WTC11 (cell line): ENCODE results near the gene SLC8A1. TPM values are rescaled to one million over a fixed set of nuclear protein-coding genes. Genes with fewer than 3 reads are reported as not detected.

Experiments used
- ATAC-seq: fragments of 200-7000 bp; cut with Tn5 transposase; 2 replicates; pipeline ENCODE4 v1.10.0; 2021; ENCODE audit warnings: mild to moderate bottlenecking, moderate library complexity
- CTCF ChIA-PET: fragments of 300-600 bp; sonication (Branson Sonifier 250); formaldehyde crosslinking; loops from one replicate; lab custom pipeline; 2021; ENCODE audit warnings: antibody characterized with exemption; lab: Charles Lee
- POLR2A ChIA-PET: fragments of 350-600 bp; sonication (Branson Sonifier 250); formaldehyde crosslinking; loops from one replicate; lab custom pipeline; 2021; ENCODE audit warnings: antibody characterized with exemption; lab: Charles Lee
- DNase-seq: peaks from one replicate; pipeline ENCODE4 v3.0.0; 2021; ENCODE audit warnings: low spot score
- H3K27ac Mint-ChIP-seq: 2 replicates; pipeline ENCODE4 v1.8.0; 2021; ENCODE audit warnings: mixed read lengths
- H3K27me3 Mint-ChIP-seq: 2 replicates; pipeline ENCODE4 v1.8.0; 2021; ENCODE audit warnings: low read depth, mild to moderate bottlenecking, moderate library complexity, mixed read lengths
- H3K36me3 Mint-ChIP-seq: 2 replicates; pipeline ENCODE4 v1.8.0; 2021; ENCODE audit warnings: mixed read lengths
- H3K4me1 Mint-ChIP-seq: 2 replicates; pipeline ENCODE4 v1.8.0; 2022; ENCODE audit warnings: mixed read lengths
- H3K4me3 Mint-ChIP-seq: 2 replicates; pipeline ENCODE4 v1.8.0; 2021; ENCODE audit warnings: mild to moderate bottlenecking, moderate library complexity, mixed read lengths
- H3K9me3 Mint-ChIP-seq: 2 replicates; pipeline ENCODE4 v1.8.0; 2021; ENCODE audit warnings: mixed read lengths
- AFF4 ChIP-seq: sonication (generic); formaldehyde crosslinking; IDR thresholded peaks from 2 replicates; pipeline ENCODE4 v1.8.1; 2023; ENCODE audit warnings: mild to moderate bottlenecking, missing genetic modification reagents, borderline replicate concordance
- ATF3 ChIP-seq: sonication (generic); formaldehyde crosslinking; conservative IDR thresholded peaks from 2 replicates; pipeline ENCODE4 v1.8.1; 2022; ENCODE audit warnings: mild to moderate bottlenecking, missing genetic modification reagents
- ATF6 ChIP-seq: sonication (generic); formaldehyde crosslinking; IDR thresholded peaks from 2 replicates; pipeline ENCODE4 v1.8.1; 2023; ENCODE audit warnings: mild to moderate bottlenecking, missing genetic modification reagents
- CBFB ChIP-seq: sonication (generic); formaldehyde crosslinking; IDR thresholded peaks from 2 replicates; pipeline ENCODE4 v1.8.1; 2022; ENCODE audit warnings: mild to moderate bottlenecking, low read depth, missing genetic modification reagents
- E2F1 ChIP-seq: sonication (generic); formaldehyde crosslinking; IDR thresholded peaks from 2 replicates; pipeline ENCODE4 v1.8.0; 2022; ENCODE audit warnings: mild to moderate bottlenecking, missing genetic modification reagents
- E2F5 ChIP-seq: sonication (generic); formaldehyde crosslinking; IDR thresholded peaks from 2 replicates; pipeline ENCODE4 v1.8.1; 2022; ENCODE audit warnings: mild to moderate bottlenecking, moderate library complexity, missing genetic modification reagents
- ELF4 ChIP-seq: sonication (generic); formaldehyde crosslinking; IDR thresholded peaks from 2 replicates; pipeline ENCODE4 v1.8.1; 2022; ENCODE audit warnings: low read depth, mild to moderate bottlenecking, moderate library complexity, missing genetic modification reagents
- HMGA2 ChIP-seq: fragments of 250-450 bp; sonication (Bioruptor Pico); IDR thresholded peaks from 2 replicates; pipeline ENCODE4 v1.4.0; 2021; ENCODE audit warnings: mild to moderate bottlenecking, moderate library complexity
- JUN ChIP-seq: sonication (generic); formaldehyde crosslinking; IDR thresholded peaks from 2 replicates; pipeline ENCODE4 v1.8.0; 2023; ENCODE audit warnings: mild to moderate bottlenecking, missing genetic modification reagents
- KAT7 ChIP-seq: sonication (generic); formaldehyde crosslinking; IDR thresholded peaks from 2 replicates; pipeline ENCODE4 v1.8.1; 2023; ENCODE audit warnings: missing genetic modification reagents, mild to moderate bottlenecking, borderline replicate concordance
- MYBL2 ChIP-seq: sonication (generic); formaldehyde crosslinking; IDR thresholded peaks from 2 replicates; pipeline ENCODE4 v1.8.1; 2023; ENCODE audit warnings: mild to moderate bottlenecking, moderate library complexity, missing genetic modification reagents
- NFATC4 ChIP-seq: fragments of 250-450 bp; sonication (Bioruptor Pico); IDR thresholded peaks from 2 replicates; pipeline ENCODE4 v1.9.0; 2021; ENCODE audit warnings: mild to moderate bottlenecking
- PRDM15 ChIP-seq: sonication (generic); formaldehyde crosslinking; IDR thresholded peaks from 2 replicates; pipeline ENCODE4 v1.8.0; 2022; ENCODE audit warnings: missing genetic modification reagents
- PREB ChIP-seq: sonication (generic); formaldehyde crosslinking; IDR thresholded peaks from 2 replicates; pipeline ENCODE4 v1.8.1; 2022; ENCODE audit warnings: mild to moderate bottlenecking, missing genetic modification reagents, moderate library complexity, borderline replicate concordance
- TCF7 ChIP-seq: sonication (generic); formaldehyde crosslinking; IDR thresholded peaks from 2 replicates; pipeline ENCODE4 v1.8.0; 2022; ENCODE audit warnings: mild to moderate bottlenecking, low read depth, missing genetic modification reagents, moderate library complexity
- ZNF121 ChIP-seq: sonication (generic); formaldehyde crosslinking; IDR thresholded peaks from 2 replicates; pipeline ENCODE4 v1.8.0; 2023; ENCODE audit warnings: missing genetic modification reagents
- ZNF263 ChIP-seq: sonication (generic); formaldehyde crosslinking; IDR thresholded peaks from 2 replicates; pipeline ENCODE4 v1.8.1; 2022; ENCODE audit warnings: low read depth, mild to moderate bottlenecking, moderate library complexity, missing genetic modification reagents
- ZNF317 ChIP-seq: sonication (generic); formaldehyde crosslinking; IDR thresholded peaks from 2 replicates; pipeline ENCODE4 v1.8.1; 2023; ENCODE audit warnings: low read depth, mild to moderate bottlenecking, moderate library complexity, missing genetic modification reagents, borderline replicate concordance
- ZNF396 ChIP-seq: fragments of 250-450 bp; sonication (Bioruptor Pico); IDR thresholded peaks from 2 replicates; pipeline ENCODE4 v1.8.0; 2021; ENCODE audit warnings: mild to moderate bottlenecking, moderate library complexity, borderline replicate concordance
- ZNF671 ChIP-seq: fragments of 250-450 bp; sonication (Bioruptor Pico); IDR thresholded peaks from 2 replicates; pipeline ENCODE4 v1.8.0; 2021; ENCODE audit warnings: mild to moderate bottlenecking
- total RNA-seq: library from RNA; stranded (reverse); gene quantifications from 3 replicates; pipeline ENCODE4 v1.2.3, GENCODE V29; 2021

The SLC8A1 gene
- total RNA-seq, 1 experiment from 2014 or later = 2.6 TPM

GRCh38 chr2:40445467-40445866, 6.4 kb downstream of the SLC8A1 start:
- CTCF ChIA-PET = interaction anchor here (0.6 kb wide), 1 partner anchor 1335 kb away, joined by 4 read pairs; no protein-coding TSS in a partner anchor
- no peak overlapping the region for H3K27ac Mint-ChIP-seq
- no peaks in the 10 kb centered on the region for H3K36me3 Mint-ChIP-seq
- POLR2A ChIA-PET = no interaction called here
- no peaks in the 10 kb centered on the region for H3K9me3 Mint-ChIP-seq
- TF ChIP-seq HMGA2 (CRISPR knock-in tag) (no peak), JUN (CRISPR knock-in tag) (no peak), ZNF263 (CRISPR knock-in tag) (no peak), MYBL2 (CRISPR knock-in tag) (no peak), PREB (CRISPR knock-in tag) (no peak), CBFB (no peak), ZNF317 (no peak), TCF7 (no peak), AFF4 (CRISPR knock-in tag) (no peak), NFATC4 (no peak), E2F5 (CRISPR knock-in tag) (no peak), ELF4 (CRISPR knock-in tag) (no peak), KAT7 (no peak), E2F1 (CRISPR knock-in tag) (no peak), PRDM15 (CRISPR knock-in tag) (no peak), ZNF121 (CRISPR knock-in tag) (no peak), ZNF396 (CRISPR knock-in tag) (no peak), ATF3 (CRISPR knock-in tag) (no peak), ZNF671 (no peak), ATF6 (CRISPR knock-in tag) (no peak)
- peaks cover 9% of the 10 kb centered on the region for H3K27me3 Mint-ChIP-seq
- DNase-seq (no peak), ATAC-seq (no peak)
- H3K4me1 Mint-ChIP-seq = peaks cover 13% of the 10 kb centered on the region
- H3K4me3 Mint-ChIP-seq = no peak overlapping the region
